Endothelial cell of umbilical vein (primary cell): ENCODE measurements around the gene USF1.
"Not testable (repeated sequence)": the region's sequence is repeated elsewhere in the genome, so short reads cannot be mapped to it uniquely, and the experiment has no call there.

Source experiments
- EZH2 ChIP-seq: IDR thresholded peaks from 2 replicates; pipeline ENCODE4 v1.6.1; 2012; ENCODE audit warnings: borderline replicate concordance, low read depth, mild to moderate bottlenecking, moderate library complexity, low read length, inconsistent platforms; ENCODE audit not compliant: severe bottlenecking
- JUN ChIP-seq: IDR thresholded peaks from 2 replicates; pipeline ENCODE4 v1.6.1; 2011; ENCODE audit warnings: borderline replicate concordance, low read depth; ENCODE audit not compliant: insufficient read length, insufficient read depth
- POLR2AphosphoS5 ChIP-seq: IDR thresholded peaks from 2 replicates; pipeline ENCODE4 v1.6.1; 2012; ENCODE audit warnings: low read depth, mild to moderate bottlenecking, control low read depth, low read length, moderate library complexity; ENCODE audit not compliant: insufficient read depth
- TF ChIP-seq, protein P1 (sequence below), 2 donors: IDR thresholded peaks; 1 replicate in 1 of 2; 2 replicates in 1 of 2; pipeline ENCODE4 v1.5.1; 2011; ENCODE audit warnings: low read length in 2 of 2, mild to moderate bottlenecking in 2 of 2, moderate library complexity in 2 of 2, control low read depth in 1 of 2, inconsistent platforms in 1 of 2, low read depth in 1 of 2; ENCODE audit not compliant: insufficient read depth in 1 of 2; ENCODE audit errors: extremely low read depth in 1 of 2

DNA sequence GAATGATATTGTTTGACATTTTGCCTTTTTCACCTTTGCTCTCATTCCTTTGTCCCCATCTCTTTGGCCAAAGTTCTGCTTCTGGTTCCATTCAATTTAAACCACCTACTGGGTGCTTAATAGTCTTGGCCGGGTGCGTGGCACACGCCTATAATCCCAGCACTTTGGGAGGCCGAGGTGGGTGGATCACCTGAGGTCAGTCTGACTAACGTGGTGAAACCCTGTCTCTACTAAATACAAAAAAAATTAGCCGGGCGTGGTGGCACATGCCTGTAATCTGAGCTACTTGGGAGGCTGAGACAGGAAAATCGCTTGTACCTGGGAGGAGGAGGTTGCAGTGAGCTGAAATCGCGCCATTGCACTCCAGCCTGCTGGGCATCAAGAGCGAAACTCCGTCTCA lies 23.3 kb downstream of the USF1 start:
- not testable (repeated sequence) for TF ChIP-seq EZH2, POLR2AphosphoS5, JUN
- TF ChIP-seq, protein P1, sequence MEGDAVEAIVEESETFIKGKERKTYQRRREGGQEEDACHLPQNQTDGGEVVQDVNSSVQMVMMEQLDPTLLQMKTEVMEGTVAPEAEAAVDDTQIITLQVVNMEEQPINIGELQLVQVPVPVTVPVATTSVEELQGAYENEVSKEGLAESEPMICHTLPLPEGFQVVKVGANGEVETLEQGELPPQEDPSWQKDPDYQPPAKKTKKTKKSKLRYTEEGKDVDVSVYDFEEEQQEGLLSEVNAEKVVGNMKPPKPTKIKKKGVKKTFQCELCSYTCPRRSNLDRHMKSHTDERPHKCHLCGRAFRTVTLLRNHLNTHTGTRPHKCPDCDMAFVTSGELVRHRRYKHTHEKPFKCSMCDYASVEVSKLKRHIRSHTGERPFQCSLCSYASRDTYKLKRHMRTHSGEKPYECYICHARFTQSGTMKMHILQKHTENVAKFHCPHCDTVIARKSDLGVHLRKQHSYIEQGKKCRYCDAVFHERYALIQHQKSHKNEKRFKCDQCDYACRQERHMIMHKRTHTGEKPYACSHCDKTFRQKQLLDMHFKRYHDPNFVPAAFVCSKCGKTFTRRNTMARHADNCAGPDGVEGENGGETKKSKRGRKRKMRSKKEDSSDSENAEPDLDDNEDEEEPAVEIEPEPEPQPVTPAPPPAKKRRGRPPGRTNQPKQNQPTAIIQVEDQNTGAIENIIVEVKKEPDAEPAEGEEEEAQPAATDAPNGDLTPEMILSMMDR (IDR thresholded peaks at IDR 0.05; ENCODE audit: extremely low read depth in 1 of 2, insufficient read depth in 1 of 2, low read depth in 1 of 2, low read length in 2 of 2) = not testable (repeated sequence)
